CD4-positive, alpha-beta T cell treated with Interleukin-17A for 4 hours (primary cell): Measurements from ENCODE around the gene PLCL2.
"Not testable (repeated sequence)": the region's sequence is repeated elsewhere in the genome, so short reads cannot be mapped to it uniquely, and the experiment has no call there.

Experiments
- DNase-seq: peaks from one replicate; pipeline ENCODE4 v3.0.0-alpha.2; 2020; ENCODE audit warnings: mixed read lengths

Gene PLCL2

DNA sequence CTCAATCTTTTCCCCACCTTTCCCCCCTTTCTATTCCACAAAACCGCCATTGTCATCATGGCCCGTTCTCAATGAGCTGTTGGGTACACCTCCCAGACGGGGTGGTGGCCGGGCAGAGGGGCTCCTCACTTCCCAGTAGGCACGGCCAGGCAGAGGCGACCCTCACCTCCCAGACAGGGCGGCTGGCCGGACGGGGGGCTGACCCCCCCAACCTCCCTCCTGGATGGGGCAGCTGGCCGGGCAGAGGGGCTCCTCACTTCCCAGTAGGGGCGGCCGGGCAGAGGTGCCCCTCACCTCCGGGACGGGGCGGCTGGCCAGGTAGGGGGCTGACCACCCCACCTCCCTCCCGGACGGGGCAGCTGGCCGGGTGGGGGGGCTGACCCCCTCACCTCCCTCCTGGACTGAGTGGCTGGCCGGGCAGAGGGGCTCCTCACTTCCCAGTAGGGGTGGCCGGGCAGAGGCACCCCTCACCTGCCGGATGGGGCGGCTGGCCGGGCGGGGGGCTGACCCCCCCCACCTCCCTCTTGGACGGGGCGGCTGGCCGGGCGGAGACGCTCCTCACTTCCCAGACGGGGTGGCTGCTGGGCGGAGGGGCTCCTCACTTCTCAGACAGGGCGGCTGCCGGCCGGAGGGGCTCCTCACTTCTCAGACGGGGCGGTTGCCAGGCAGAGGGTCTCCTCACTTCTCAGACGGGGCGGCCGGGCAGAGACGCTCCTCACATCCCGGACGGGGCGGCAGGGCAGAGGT, 95.2 kb downstream of the PLCL2 start:
- not testable (repeated sequence) for DNase-seq

DNA sequence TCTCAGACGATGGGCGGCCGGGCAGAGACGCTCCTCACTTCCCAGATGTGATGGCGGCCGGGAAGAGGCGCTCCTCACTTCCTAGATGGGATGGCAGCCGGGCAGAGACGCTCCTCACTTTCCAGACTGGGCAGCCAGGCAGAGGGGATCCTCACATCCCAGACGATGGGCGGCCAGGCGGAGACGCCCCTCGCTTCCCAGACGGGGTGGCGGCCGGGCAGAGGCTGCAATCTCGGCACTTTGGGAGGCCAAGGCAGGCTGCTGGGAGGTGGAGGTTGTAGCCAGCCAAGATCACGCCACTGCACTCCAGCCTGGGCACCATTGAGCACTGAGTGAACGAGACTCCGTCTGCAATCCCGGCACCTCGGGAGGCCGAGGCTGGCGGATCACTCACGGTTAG, 95.8 kb downstream of the PLCL2 start:
- DNase-seq, result not testable (repeated sequence)

GRCh38 chr3:16982460-16982859, 97.7 kb downstream of the PLCL2 start:
- no peak for DNase-seq

GRCh38 chr3:16985608-16986007, 100.9 kb downstream of the PLCL2 start:
- no peak for DNase-seq

DNA sequence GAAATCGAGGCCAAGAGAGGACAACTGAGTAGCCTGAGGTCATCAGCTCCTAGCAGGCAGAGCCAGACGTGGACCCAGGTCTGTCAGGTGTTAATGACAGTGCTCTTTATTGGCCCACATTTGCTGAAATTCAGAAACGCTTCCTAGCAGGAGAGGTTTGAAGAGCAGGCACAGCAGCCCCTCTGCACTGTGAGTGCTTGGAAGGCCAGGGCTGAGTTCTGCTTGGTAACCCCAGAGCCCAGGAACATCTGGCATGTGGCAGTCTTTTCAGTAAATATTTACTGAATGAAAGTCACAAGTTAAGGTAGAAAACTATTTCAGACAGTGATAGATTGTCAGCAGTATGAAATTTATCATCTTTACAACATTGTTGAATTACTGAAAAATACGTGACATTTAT, 102.4 kb downstream of the PLCL2 start:
- DNase-seq, result no peak

DNA sequence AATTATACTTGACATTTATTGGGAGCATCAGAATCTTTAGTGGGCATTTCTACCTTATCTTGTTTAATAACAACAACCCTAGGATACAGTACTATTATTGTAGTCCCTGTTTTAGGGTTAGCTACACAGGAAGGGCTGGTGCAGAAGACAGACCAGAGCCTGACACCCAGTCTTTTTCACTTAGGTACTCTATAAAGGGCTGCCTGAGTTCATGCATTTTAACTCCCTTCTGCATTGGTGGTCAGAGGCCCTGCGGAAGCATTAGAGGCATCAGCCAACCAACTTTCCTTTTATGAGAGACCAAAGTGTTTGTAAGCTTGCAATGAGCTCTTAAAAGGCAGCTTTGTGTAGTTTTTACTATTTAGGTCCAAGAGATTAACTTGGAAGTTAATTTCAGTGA, 105.4 kb downstream of the PLCL2 start:
- no peak for DNase-seq

DNA sequence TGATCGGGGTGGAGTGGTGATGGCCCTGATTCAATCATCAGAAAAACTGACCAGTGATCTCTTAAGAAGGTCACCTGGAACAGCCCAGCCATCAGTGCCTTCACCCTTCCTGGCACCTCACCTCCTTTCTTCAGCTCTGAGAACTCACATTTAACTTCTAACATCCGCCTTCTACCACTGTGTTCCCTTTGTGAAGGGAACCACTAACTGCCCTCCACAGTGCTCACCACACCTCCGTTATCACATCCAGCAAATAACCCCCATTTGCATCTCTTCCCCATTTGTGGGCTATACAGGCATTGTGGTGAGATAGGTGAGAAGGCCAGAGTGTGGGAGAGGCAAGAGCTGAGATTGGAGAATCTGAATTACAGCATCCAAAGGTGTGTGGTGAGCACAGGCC, 107.4 kb downstream of the PLCL2 start:
- no peak for DNase-seq

- DNase-seq, result no peak
Observed at GRCh38 chr3:16993227-16993626, 108.5 kb downstream of the PLCL2 start.

DNA sequence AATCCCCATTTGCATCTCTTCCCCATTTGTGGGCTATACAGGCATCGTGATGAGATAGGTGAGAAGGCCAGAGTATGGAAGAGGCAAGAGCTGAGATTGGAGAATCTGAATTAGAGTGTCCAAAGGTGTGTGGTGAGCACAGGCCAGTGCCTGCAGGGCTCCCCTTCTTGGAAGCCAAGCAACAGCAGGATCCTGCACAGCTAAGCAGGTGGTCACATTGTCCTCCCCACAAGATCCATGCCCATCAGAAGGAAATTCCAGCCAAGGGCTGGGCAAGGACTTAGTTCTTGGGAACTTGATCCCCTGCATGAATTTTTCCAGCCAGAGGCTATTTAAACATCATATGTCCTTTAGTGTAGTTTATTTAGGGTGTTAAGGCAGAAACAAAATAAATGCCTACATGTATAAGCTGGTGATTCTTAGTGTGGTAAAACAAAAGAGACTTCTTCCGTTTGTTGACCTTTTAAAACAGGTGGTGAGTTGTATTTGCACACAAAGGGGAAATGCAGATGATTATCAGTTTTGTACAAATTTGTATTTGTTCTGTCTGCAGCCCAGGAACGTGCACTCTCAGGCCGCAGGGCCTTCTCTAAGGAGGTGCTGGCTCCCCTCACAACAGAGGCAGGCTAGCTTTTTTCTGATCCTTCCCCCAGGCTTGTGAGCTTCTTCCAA, 110.2 kb downstream of the PLCL2 start:
- no peak for DNase-seq

GRCh38 chr3:16995601-16996000, 110.8 kb downstream of the PLCL2 start:
- no peak for DNase-seq

DNA sequence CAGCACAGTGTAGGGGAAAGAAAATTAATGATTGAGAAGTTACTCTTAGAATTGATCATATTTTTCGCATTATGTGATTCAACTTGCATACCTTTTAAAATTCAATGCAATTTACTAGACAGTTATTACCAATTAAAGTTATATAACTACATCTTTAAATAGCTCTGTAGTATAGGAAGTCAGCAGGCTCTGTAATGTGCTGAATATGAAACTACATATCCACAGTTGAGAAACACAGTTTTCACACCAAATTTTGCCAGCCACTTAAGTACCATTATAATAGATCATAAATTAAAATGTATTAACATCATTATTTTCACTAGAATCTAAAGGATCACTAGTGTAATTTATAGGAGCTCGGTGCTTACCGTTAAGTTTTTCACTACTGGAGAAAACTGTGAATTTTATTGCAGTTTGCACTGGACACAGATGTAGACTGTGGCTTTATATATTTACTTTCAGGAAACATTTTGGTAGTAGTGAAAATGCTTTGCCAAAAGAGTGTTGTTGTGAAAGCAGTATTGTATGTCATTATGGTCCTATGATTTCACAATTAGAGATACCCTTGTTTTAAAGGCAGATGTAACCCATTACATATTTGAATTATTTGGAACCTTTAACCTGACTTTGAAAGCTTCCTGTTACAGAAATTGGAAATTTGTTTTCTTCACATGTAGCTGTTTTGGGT, 113.6 kb downstream of the PLCL2 start:
- no peak for DNase-seq

- DNase-seq, result no peak
Observed at GRCh38 chr3:16999161-16999560, 114.4 kb downstream of the PLCL2 start.

DNA sequence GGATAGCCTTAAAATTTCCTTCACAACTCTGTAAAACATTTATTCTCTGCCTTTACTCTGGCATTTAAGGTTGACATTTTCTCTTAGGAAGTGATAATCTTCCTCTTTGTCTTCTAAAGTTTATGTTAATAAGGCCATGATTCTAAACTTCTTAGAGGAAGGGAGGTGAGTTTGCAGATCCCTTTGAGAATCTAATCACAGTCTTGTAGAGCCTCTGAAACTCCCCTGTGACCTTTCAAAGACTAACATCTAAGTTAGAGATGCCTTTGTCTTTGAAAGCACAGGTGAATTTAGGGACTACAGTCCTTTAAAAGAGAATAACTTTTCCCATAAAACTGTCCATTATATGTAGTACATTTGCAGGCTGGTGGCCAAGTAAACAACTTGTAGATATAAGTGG, 115.1 kb downstream of the PLCL2 start:
- DNase-seq, result no peak

DNA sequence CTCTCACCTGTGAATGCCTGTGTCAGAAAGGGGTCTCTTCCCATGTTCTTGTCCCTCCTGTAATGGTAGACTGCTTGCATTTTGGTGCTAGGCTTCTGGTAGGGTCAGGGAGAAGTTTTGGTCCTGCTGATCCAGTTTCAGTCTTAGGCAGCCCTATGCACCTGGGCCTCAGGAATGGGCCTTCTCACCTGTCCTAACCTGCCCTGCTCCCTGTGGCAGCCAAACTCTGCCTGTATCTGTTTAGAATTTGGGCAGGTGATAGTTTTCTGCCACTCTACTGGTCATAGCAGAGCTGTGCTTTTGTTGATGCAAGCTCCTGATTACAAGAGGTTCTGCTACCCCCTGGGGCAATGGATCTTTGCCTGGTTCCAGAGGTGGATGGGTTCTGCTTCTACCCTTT, 118.7 kb downstream of the PLCL2 start:
- no peak for DNase-seq

GRCh38 chr3:17006132-17006852, 121.5 kb downstream of the PLCL2 start:
- no peak for DNase-seq

DNA sequence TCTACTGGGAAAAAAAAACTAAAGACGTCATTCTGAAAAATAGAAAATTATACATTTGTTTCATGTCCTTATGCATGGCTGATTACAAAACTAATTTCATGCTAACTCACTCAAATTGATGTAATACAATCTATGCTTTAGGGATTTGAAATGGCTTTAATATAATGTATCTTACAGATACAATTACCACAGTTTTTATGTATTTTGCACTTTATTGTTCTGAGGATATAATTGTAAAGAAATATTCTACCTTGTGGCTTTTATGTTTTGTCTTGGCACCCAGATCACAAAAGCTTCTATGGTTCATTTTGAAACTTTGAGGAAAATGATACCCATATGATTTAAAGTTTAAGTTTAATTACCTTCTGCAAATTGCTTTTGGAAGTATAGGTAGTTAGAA, 122.5 kb downstream of the PLCL2 start:
- no peak for DNase-seq

DNA sequence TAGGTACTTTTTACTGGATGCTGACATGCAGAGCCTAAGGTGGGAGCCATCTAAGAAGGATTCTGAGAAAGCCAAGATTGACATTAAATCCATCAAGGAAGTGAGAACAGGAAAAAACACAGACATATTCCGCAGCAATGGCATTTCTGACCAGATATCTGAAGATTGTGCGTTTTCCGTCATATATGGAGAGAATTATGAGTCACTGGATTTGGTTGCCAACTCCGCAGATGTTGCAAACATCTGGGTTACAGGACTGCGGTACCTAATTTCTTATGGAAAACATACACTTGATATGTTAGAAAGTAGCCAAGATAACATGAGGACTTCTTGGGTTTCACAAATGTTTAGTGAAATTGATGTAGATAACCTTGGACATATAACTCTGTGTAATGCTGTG, 125.1 kb downstream of the PLCL2 start:
- no peak for DNase-seq

GRCh38 chr3:17011728-17012338, 127.1 kb downstream of the PLCL2 start:
- DNase-seq, result no peak

DNA sequence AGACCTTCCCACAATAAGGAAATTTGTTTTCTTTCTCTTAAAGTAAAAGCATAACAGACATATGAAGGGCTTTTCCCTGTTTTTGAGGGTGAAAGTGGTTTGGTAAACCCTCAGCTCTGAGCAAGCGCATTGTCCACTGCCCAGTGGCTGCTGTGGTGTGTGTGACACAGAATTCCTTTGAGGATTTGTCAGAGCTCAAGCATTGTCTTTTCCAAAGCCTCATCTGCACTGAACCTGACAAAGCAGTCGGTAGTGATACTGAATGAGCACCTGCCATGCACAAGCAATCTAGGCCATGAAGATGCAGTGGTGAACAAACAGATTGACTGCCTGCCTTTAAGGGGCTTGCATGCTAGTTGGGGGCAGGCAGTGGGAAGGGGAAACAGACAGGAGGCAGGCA, 128.3 kb downstream of the PLCL2 start:
- no peak for DNase-seq

- DNase-seq, result no peak
Observed at GRCh38 chr3:17013571-17013970, 128.8 kb downstream of the PLCL2 start.

DNA sequence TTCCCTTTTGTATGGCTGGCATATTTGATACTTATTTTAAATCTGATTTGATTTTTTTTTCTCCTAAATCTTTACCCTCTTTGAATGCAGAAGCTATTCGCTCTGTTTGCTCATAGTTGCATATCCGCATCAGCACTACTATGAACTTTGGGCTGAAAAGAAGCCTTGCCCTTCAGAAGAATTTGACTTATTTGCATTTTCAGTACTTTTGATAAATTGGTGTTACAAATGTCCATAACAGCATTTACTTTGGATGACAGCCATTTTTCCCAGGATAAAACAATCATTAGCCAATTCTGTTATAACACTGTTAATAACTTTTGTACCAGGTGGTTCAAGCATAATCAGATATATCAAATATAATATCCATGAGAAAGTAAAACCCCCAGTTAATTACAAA, 129.5 kb downstream of the PLCL2 start:
- no peak for DNase-seq

- no peak for DNase-seq
Observed at GRCh38 chr3:17014709-17015108, 130.0 kb downstream of the PLCL2 start.

- DNase-seq, result no peak
Observed at GRCh38 chr3:17021614-17022013, 136.9 kb downstream of the PLCL2 start.
